ENCODE measurements around the gene USP7.
"Not testable (repeated sequence)": the region's sequence is repeated elsewhere in the genome, so short reads cannot be mapped to it uniquely, and the experiment has no call there.

USP7 gene

GRCh38 chr16:9000664-9001063 lies 37.0 kb upstream of the USP7 start:
- no peak overlapping the region for H3K4me2 ChIP-seq
- no peak overlapping the region for H3K4me3 ChIP-seq
- H3K36me3 ChIP-seq: no peaks in the 10 kb centered on the region
- H3K27ac ChIP-seq: no peak overlapping the region
- no peak overlapping the region for H3K9ac ChIP-seq
- H3K4me1 ChIP-seq: no peaks in the 10 kb centered on the region
- H3K27me3 ChIP-seq: no peaks in the 10 kb centered on the region
- TF ChIP-seq Cebpa-rat (IDR thresholded peaks at IDR 0.05): no peak
- H4K20me1 ChIP-seq: no peaks in the 10 kb centered on the region
- H3K9me3 ChIP-seq: no peaks in the 10 kb centered on the region

GRCh38 chr16:8999800-9000199 lies 36.1 kb upstream of the USP7 start:
- no peaks in the 10 kb centered on the region for H3K36me3 ChIP-seq
- H3K9me3 ChIP-seq: no peaks in the 10 kb centered on the region
- no peak for TF ChIP-seq Cebpa-rat (IDR thresholded peaks at IDR 0.05)
- no peak overlapping the region for H3K9ac ChIP-seq
- H3K4me1 ChIP-seq: peaks cover 2% of the 10 kb centered on the region; the same call in 1 of the 2 replicates
- H3K27me3 ChIP-seq: no peaks in the 10 kb centered on the region
- H3K4me3 ChIP-seq: no peak overlapping the region
- H3K27ac ChIP-seq: no peak overlapping the region
- H3K4me2 ChIP-seq: no peak overlapping the region
- no peaks in the 10 kb centered on the region for H4K20me1 ChIP-seq

GRCh38 chr16:8998108-8998507 lies 34.4 kb upstream of the USP7 start:
- TF ChIP-seq Cebpa-rat (IDR thresholded peaks at IDR 0.05): no peak
- H4K20me1 ChIP-seq: no peaks in the 10 kb centered on the region
- H3K4me3 ChIP-seq: no peak overlapping the region

GRCh38 chr16:8996891-8997290 lies 33.2 kb upstream of the USP7 start:
- H3K4me2 ChIP-seq: no peak overlapping the region

More at GRCh38 chr16:8998108-8998507, 34.4 kb upstream of the USP7 start:
- peaks cover 8% of the 10 kb centered on the region for H3K4me1 ChIP-seq
- no peaks in the 10 kb centered on the region for H3K27me3 ChIP-seq
- no peak overlapping the region for H3K27ac ChIP-seq
- no peak overlapping the region for H3K9ac ChIP-seq
- H3K9me3 ChIP-seq: no peaks in the 10 kb centered on the region
- H3K4me2 ChIP-seq: no peak overlapping the region
- H3K36me3 ChIP-seq: no peaks in the 10 kb centered on the region

GRCh38 chr16:8990445-8990844 lies 26.7 kb upstream of the USP7 start:
- Histone ChIP-seq H3K4me2 (no peak overlapping the region), H3K9ac (no peak overlapping the region), H4K20me1 (no peaks in the 10 kb centered on the region), H3K4me1 (peaks cover 15% of the 10 kb centered on the region), H3K36me3 (no peaks in the 10 kb centered on the region), H3K27me3 (no peaks in the 10 kb centered on the region), H3K9me3 (no peaks in the 10 kb centered on the region), H3K4me3 (no peak overlapping the region), H3K27ac (no peak overlapping the region)
- TF ChIP-seq Cebpa-rat (IDR thresholded peaks at IDR 0.05): no peak

More at GRCh38 chr16:8996891-8997290, 33.2 kb upstream of the USP7 start:
- Histone ChIP-seq H3K9ac (no peak overlapping the region), H3K27ac (no peak overlapping the region), H3K4me1 (peaks cover 8% of the 10 kb centered on the region), H3K36me3 (no peaks in the 10 kb centered on the region), H3K27me3 (no peaks in the 10 kb centered on the region), H3K4me3 (no peak overlapping the region), H3K9me3 (no peaks in the 10 kb centered on the region), H4K20me1 (no peaks in the 10 kb centered on the region)
- no peak for TF ChIP-seq Cebpa-rat (IDR thresholded peaks at IDR 0.05)

GRCh38 chr16:8989099-8989878 lies 25.6 kb upstream of the USP7 start:
- Histone ChIP-seq H3K4me1 (peaks cover 8% of the 10 kb centered on the region; the same call in 1 of the 2 replicates), H3K9me3 (no peaks in the 10 kb centered on the region), H3K27me3 (no peaks in the 10 kb centered on the region), H3K9ac (no peak overlapping the region), H3K4me3 (no peak overlapping the region), H3K27ac (no peak overlapping the region), H3K36me3 (no peaks in the 10 kb centered on the region), H3K4me2 (no peak overlapping the region), H4K20me1 (no peaks in the 10 kb centered on the region)
- TF ChIP-seq Cebpa-rat (IDR thresholded peaks at IDR 0.05): no peak

GRCh38 chr16:8986818-8987191 lies 23.1 kb upstream of the USP7 start:
- Histone ChIP-seq H3K27ac (no peak overlapping the region), H3K4me1 (peaks cover 7% of the 10 kb centered on the region; the same call in 1 of the 2 replicates), H3K9me3 (no peaks in the 10 kb centered on the region), H4K20me1 (no peaks in the 10 kb centered on the region), H3K4me2 (no peak overlapping the region), H3K4me3 (no peak overlapping the region), H3K36me3 (no peaks in the 10 kb centered on the region), H3K9ac (no peak overlapping the region), H3K27me3 (no peaks in the 10 kb centered on the region)
- TF ChIP-seq Cebpa-rat (IDR thresholded peaks at IDR 0.05): no peak

GRCh38 chr16:8986111-8986510 lies 22.4 kb upstream of the USP7 start:
- Histone ChIP-seq H4K20me1 (no peaks in the 10 kb centered on the region), H3K27ac (no peak overlapping the region), H3K4me2 (no peak overlapping the region), H3K9ac (no peak overlapping the region), H3K36me3 (no peaks in the 10 kb centered on the region), H3K4me1 (peaks cover 7% of the 10 kb centered on the region; the same call in 1 of the 2 replicates), H3K4me3 (no peak overlapping the region), H3K27me3 (no peaks in the 10 kb centered on the region), H3K9me3 (0 out of 2 replicates have a peak, but pooled peaks cover 1% of the 10 kb centered on the region)
- TF ChIP-seq Cebpa-rat (IDR thresholded peaks at IDR 0.05): no peak

- H3K27me3 ChIP-seq: no peaks in the 10 kb centered on the region
- H3K9me3 ChIP-seq: 0 out of 2 replicates have a peak, but pooled peaks cover 5% of the 10 kb centered on the region
- no peak overlapping the region for H3K4me2 ChIP-seq
- no peaks in the 10 kb centered on the region for H3K4me1 ChIP-seq
- no peak overlapping the region for H3K4me3 ChIP-seq
- H4K20me1 ChIP-seq: no peaks in the 10 kb centered on the region
- H3K9ac ChIP-seq: no peak overlapping the region
- no peak for TF ChIP-seq Cebpa-rat (IDR thresholded peaks at IDR 0.05)
- H3K36me3 ChIP-seq: no peaks in the 10 kb centered on the region
- no peak overlapping the region for H3K27ac ChIP-seq
Measured at GRCh38 chr16:8982816-8983215, 19.1 kb upstream of the USP7 start.

GRCh38 chr16:8981901-8982300 lies 18.2 kb upstream of the USP7 start:
- H3K27ac ChIP-seq, H3K4me3 ChIP-seq, H3K36me3 ChIP-seq, H3K4me2 ChIP-seq, H3K27me3 ChIP-seq, H3K4me1 ChIP-seq, H3K9ac ChIP-seq, H4K20me1 ChIP-seq: not testable (repeated sequence)
- H3K9me3 ChIP-seq: 0 out of 2 replicates have a peak, but pooled peaks cover 12% of the 10 kb centered on the region

GRCh38 chr16:8976189-8976588 lies 12.5 kb upstream of the USP7 start:
- H3K27ac ChIP-seq, H3K4me2 ChIP-seq, H4K20me1 ChIP-seq, H3K36me3 ChIP-seq, H3K27me3 ChIP-seq, H3K9ac ChIP-seq, H3K4me3 ChIP-seq, H3K4me1 ChIP-seq: not testable (repeated sequence)
- 0 out of 2 replicates have a peak, but pooled peaks cover 11% of the 10 kb centered on the region for H3K9me3 ChIP-seq
